ENCODE data around the gene JARID2. TPM values are rescaled to one million over a fixed set of nuclear protein-coding genes. Genes with fewer than 3 reads are reported as not detected.

The JARID2 gene
- total and polyA plus RNA-seq, 2 of the 4 experiments (the other 2 are of a cell fraction) = 9.6 to 12.9 TPM

GRCh38 chr6:15465212-15465611, 219.3 kb downstream of the JARID2 start:
- BruUV-seq (replicated peaks) = no TSS peak
- in situ Hi-C loops (cut with MboI; ENCODE audit: low sequenced_read_pairs) = no loop called here
- H3K36me3 ChIP-seq (ENCODE audit: control insufficient read depth, insufficient read depth, low read length) = peaks cover 13% of the 10 kb centered on the region
- no peak overlapping the region for H2BK5ac ChIP-seq (ENCODE audit: low read depth, low read length, poor library complexity, severe bottlenecking)
- no peak overlapping the region for H3K18ac ChIP-seq (ENCODE audit: low read depth, low read length)
- H2BK15ac ChIP-seq (ENCODE audit: low read depth, low read length) = no peak overlapping the region
- H3K79me1 ChIP-seq (ENCODE audit: low read depth in 1 of 2, low read length in 2 of 2) = peaks cover 30 to 69% of the 10 kb centered on the region in 2 experiments
- no peak overlapping the region for H2AFZ ChIP-seq (replicated peaks; ENCODE audit: low read length, poor library complexity)
- no peak overlapping the region for H3K23ac ChIP-seq (ENCODE audit: low read depth, low read length)
- peaks cover 10% of the 10 kb centered on the region; the same call in 1 of the 2 replicates for H3K9me1 ChIP-seq (ENCODE audit: insufficient read depth, low read length)
- no peaks in the 10 kb centered on the region for H3K9me3 ChIP-seq (ENCODE audit: control insufficient read depth, insufficient read depth, low read length)
- intact Hi-C loops (cut with micrococcal nuclease) = no loop called here
- no peak overlapping the region for H3K14ac ChIP-seq (replicated peaks; ENCODE audit: low read depth, low read length)
- WGBS, 2 experiments (ENCODE audit: extremely low coverage in 2 of 2, insufficient read length in 1 of 2) = no CpG with 5 or more reads among the region's 6 CpGs
- no peaks in the 10 kb centered on the region for H3K27me3 ChIP-seq (ENCODE audit: control insufficient read depth, insufficient read depth, low read length)
- H4K5ac ChIP-seq (ENCODE audit: low read depth, low read length) = no peak overlapping the region
- H3K4me2 ChIP-seq (ENCODE audit: low read depth, low read length) = no peak overlapping the region
- H2AK5ac ChIP-seq (ENCODE audit: low read depth, low read length) = no peak overlapping the region
- no peak overlapping the region for H3K4me3 ChIP-seq (ENCODE audit: insufficient read depth, low read depth, low read length)
- DNase-seq = no peak
- no peak overlapping the region for H3K27ac ChIP-seq (ENCODE audit: insufficient read depth, low read length)
- no peak overlapping the region for H2AK9ac ChIP-seq (replicated peaks; ENCODE audit: low read depth, low read length, poor library complexity)
- no peak overlapping the region for H4K91ac ChIP-seq (ENCODE audit: insufficient read depth, low read depth, low read length)
- TF ChIP-seq MXI1 (IDR thresholded peaks at IDR 0.05; ENCODE audit: borderline replicate concordance, low read depth, low read length) (no peak), CTCF (conservative IDR thresholded peaks at IDR 0.05; ENCODE audit: low read depth, low read length) (no peak), MAZ (IDR thresholded peaks at IDR 0.05; ENCODE audit: borderline replicate concordance, low read depth, low read length) (no peak)
- H2BK120ac ChIP-seq (ENCODE audit: low read depth, low read length) = no peak overlapping the region
- ATAC-seq (ENCODE audit: low read depth) = no peak
- no peak overlapping the region for H3K9ac ChIP-seq (ENCODE audit: low read depth, low read length)
- peaks cover 58% of the 10 kb centered on the region for H4K20me1 ChIP-seq (ENCODE audit: insufficient read depth, low read length)
- H3K56ac ChIP-seq (ENCODE audit: extremely low read depth, insufficient read depth, low read length) = no peak overlapping the region
- H4K8ac ChIP-seq (ENCODE audit: low read depth in 2 of 2, low read length in 2 of 2) = no peak overlapping the region
- peaks cover 12% of the 10 kb centered on the region for H3K4me1 ChIP-seq (ENCODE audit: control insufficient read depth, insufficient read depth, low read length)
- CTCF ChIA-PET = no interaction called here
- no peak overlapping the region for H2BK20ac ChIP-seq (ENCODE audit: low read depth, low read length)
- H3K4ac ChIP-seq (ENCODE audit: low read depth, low read length) = no peak overlapping the region
- dilution Hi-C loops (cut with HindIII; ENCODE audit: low sequenced_read_pairs, unreplicated experiment) = no loop called here
- POLR2A ChIA-PET (ENCODE audit: unreplicated experiment) = no interaction called here
